Activated CD4-positive, alpha-beta T cell treated with anti-CD3 and anti-CD28 coated beads, Interleukin-10, Interleukin-2, amounts not matched to agents 100 ng/mL and 50 ng/mL, durations not matched to agents 16 hours and 8 hours (primary cell): ENCODE measurements around the gene CCT7.

Experiments
- DNase-seq: peaks from one replicate; pipeline ENCODE4 v3.0.0-alpha.2; 2020

The CCT7 gene

DNA sequence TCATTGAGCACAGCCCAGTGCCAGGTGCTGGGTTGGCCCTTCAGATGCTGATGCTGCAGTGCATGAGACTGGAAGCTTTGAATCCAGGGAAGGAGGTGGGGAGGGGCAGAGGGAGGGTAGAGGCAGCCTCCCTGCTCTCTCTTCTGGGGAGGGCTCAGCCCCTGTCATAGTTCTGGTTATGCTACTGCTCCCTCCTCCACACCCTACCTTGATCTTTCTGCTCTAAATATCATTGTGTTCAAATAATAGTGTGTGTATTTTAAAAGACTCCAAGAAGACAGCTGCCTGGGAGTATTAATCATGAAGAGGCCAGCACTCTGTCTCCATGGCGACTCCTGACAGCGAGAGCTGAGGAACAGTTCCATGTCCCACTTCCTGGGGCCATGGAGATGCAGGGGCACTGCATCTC, 63.0 kb downstream of the CCT7 start:
- no peak for DNase-seq

DNA sequence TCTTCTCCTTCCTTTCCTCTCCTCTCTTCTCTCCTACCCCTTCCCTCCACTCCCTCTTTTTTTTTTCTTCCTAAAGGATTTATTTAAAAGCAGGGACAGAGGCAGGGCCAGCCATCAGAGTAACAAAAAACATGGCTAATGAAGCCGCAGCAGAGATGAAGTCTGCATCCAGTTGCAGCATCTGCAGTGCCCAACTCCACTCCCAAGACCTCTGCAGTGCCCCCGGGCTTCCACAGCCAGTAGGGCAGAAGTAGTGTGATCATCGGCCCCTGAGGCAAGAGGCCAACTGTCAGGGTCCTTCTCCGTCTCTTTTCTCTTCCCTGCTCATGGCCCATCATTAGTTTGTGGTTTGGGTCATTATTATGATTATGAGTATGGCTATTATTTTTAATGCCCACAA, 63.5 kb downstream of the CCT7 start:
- DNase-seq: no peak

DNA sequence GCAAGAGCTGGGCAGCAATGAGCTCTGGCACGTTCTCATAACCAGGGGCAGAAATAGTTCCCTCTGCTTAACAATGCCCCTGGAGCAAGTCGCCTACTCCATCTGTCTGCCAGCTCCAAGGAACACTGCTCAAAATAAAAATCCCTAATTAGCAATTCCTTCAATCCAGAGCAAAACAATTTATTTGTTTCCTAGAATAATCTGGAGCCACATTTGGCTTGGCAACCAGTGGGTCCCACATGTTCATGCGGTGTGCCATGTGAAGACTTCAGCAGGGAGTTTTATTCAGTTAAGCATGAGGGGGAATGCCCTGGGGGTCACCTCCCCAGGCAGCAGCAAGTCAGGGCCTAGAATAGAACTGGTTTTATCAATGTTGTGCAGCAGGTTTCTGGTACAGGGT, 66.8 kb downstream of the CCT7 start:
- DNase-seq: no peak

DNA sequence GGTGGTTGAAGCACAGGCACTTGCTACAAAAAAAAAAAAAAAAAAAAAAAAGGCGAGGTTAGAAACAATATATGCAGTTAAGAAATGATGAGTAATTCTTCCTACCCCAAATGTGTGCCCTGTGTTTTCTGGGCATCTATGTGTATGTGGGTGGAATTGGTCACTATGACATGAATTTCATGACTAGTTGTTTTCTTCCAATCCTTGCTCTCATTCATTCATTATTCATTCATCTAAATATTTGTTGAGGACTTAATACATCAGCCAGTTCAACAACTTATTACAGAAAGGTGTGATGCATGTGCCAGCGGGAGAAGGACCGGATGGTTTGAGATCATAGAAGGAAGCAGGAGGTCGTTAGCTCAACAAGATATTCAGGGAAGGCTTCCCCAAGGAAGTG, 67.5 kb downstream of the CCT7 start:
- DNase-seq: no peak
